ENCODE results near the gene CERS2.

DNA sequence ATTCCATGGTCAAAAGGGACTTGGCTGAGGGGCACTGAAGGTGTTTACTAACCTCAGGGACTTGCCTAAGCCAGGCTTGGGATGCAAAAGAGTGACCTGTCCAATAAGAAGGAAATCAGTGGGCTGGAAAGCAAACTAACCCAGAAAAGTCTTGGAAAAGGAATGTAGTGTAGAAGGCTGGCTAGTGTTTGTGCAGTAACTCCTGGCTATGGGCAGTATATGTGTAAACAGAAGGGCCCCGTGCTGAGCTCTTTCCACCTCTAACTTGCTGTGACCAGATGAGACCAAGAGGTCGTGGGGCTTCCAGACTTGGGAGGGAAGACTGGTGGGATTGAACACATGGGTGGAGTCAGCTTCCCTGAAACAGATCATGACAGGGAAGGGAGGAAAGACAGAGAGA, 28.0 kb upstream of the CERS2 start:
- TF ChIP-seq, protein P1, sequence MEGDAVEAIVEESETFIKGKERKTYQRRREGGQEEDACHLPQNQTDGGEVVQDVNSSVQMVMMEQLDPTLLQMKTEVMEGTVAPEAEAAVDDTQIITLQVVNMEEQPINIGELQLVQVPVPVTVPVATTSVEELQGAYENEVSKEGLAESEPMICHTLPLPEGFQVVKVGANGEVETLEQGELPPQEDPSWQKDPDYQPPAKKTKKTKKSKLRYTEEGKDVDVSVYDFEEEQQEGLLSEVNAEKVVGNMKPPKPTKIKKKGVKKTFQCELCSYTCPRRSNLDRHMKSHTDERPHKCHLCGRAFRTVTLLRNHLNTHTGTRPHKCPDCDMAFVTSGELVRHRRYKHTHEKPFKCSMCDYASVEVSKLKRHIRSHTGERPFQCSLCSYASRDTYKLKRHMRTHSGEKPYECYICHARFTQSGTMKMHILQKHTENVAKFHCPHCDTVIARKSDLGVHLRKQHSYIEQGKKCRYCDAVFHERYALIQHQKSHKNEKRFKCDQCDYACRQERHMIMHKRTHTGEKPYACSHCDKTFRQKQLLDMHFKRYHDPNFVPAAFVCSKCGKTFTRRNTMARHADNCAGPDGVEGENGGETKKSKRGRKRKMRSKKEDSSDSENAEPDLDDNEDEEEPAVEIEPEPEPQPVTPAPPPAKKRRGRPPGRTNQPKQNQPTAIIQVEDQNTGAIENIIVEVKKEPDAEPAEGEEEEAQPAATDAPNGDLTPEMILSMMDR (IDR thresholded peaks at IDR 0.05 in 4 of 5, conservative IDR thresholded peaks at IDR 0.05 in 1 of 5), result no peak
- no peak for TF ChIP-seq POLR2A (IDR thresholded peaks at IDR 0.05)

All from gastrocnemius medialis (tissue), 4 donors.